GM12878 (cell line): ENCODE results near the gene CBLB. TPM values are rescaled to one million over a fixed set of nuclear protein-coding genes. Genes with fewer than 3 reads are reported as not detected.

Source experiments
- ATAC-seq: fragments of 200-7000 bp; cut with Tn5 transposase; 3 replicates; pipeline ENCODE4 v1.9.1; 2020; ENCODE audit warnings: mild to moderate bottlenecking, moderate library complexity
- BruUV-seq: library from RNA; stranded (reverse); fragments of 400-500 nt; replicated peaks from 2 replicates; lab custom pipeline; 2021; lab: Mats Ljungman, UMichigan
- CTCF ChIA-PET: fragments of 300-600 bp; sonication (Branson Sonifier 250); formaldehyde crosslinking; extraction: SDS; loops from one replicate; lab custom pipeline; 2021; ENCODE audit warnings: inconsistent platforms; lab: Yijun Ruan, JAX
- POLR2A ChIA-PET: fragments of 350-600 bp; formaldehyde crosslinking; extraction: SDS; loops from one replicate; lab custom pipeline; 2021; ENCODE audit warnings: inconsistent platforms; lab: Charles Lee
- RAD21 ChIA-PET: fragments of 300-600 bp; sonication (Branson Sonifier 250); formaldehyde crosslinking; loops from one replicate; lab custom pipeline; 2023; ENCODE audit warnings: antibody characterized with exemption; ENCODE audit not compliant: unreplicated experiment; lab: Charles Lee
- SMC1A ChIA-PET: fragments of 300-600 bp; sonication (Branson Sonifier 250); formaldehyde crosslinking; loops from one replicate; lab custom pipeline; 2023; ENCODE audit not compliant: unreplicated experiment, uncharacterized antibody; lab: Charles Lee
- DNase-seq: peaks from one replicate; pipeline ENCODE4 v3.0.0-alpha.2; 2011; ENCODE audit warnings: low read depth, low spot score
- FAIRE-seq: peaks from 3 replicates; lab custom pipeline; 2011; peaks lifted over from hg19 to GRCh38; lab: Jason Lieb, UNC
- H2AFZ ChIP-seq: 2 replicates; pipeline ENCODE4 v1.6.0; 2011; ENCODE audit warnings: low read depth, low read length, control low read depth; ENCODE audit not compliant: control insufficient read depth
- H3K27ac ChIP-seq: 2 replicates; pipeline ENCODE4 v1.5.1; 2011; ENCODE audit warnings: control low read depth; ENCODE audit not compliant: control insufficient read depth, insufficient read depth
- H3K27me3 ChIP-seq, 2 experiments: replicated peaks in 1 of 2; 2 replicates each; pipeline versions ENCODE4 v1.6.0 to v1.6.1; 2011; ENCODE audit warnings: low read length in 1 of 2; ENCODE audit not compliant: control insufficient read depth in 2 of 2, insufficient read depth in 2 of 2
- H3K36me3 ChIP-seq, 2 experiments: 2 replicates each; pipeline ENCODE4 v1.5.1; 2011; ENCODE audit warnings: low read length in 1 of 2; ENCODE audit not compliant: control insufficient read depth in 2 of 2, insufficient read depth in 2 of 2
- H3K4me1 ChIP-seq: 2 replicates; pipeline ENCODE4 v1.6.1; 2011; ENCODE audit warnings: mild to moderate bottlenecking, low read length, moderate library complexity, mixed read lengths; ENCODE audit not compliant: control insufficient read depth, insufficient read depth
- H3K4me2 ChIP-seq: 2 replicates; pipeline ENCODE4 v1.6.0; 2011; ENCODE audit warnings: control low read depth; ENCODE audit not compliant: control insufficient read depth, insufficient read depth
- H3K4me3 ChIP-seq: fragments of 200-600 bp; sonication (generic); 2 replicates; pipeline ENCODE4 v1.5.1; 2016
- H3K79me2 ChIP-seq: 2 replicates; pipeline ENCODE4 v1.6.0; 2011; ENCODE audit warnings: low read length; ENCODE audit not compliant: control insufficient read depth, insufficient read depth
- H3K9ac ChIP-seq: 2 replicates; pipeline ENCODE4 v1.8.0; 2011; ENCODE audit warnings: low read length, control low read depth, mixed read lengths; ENCODE audit not compliant: control insufficient read depth, insufficient read depth
- H3K9me3 ChIP-seq: replicated peaks from 3 replicates; pipeline ENCODE4 v1.5.1; 2011; ENCODE audit warnings: mild to moderate bottlenecking, low read length; ENCODE audit not compliant: control insufficient read depth, insufficient read depth
- H4K20me1 ChIP-seq: 2 replicates; pipeline ENCODE4 v1.6.0; 2011; ENCODE audit not compliant: control insufficient read depth, insufficient read depth
- BHLHE40 ChIP-seq, 2 experiments: fragments of 450-650 bp in 1 of 2; IDR thresholded peaks; 2 replicates each; pipeline ENCODE4 v1.6.1; 2011 to 2017; ENCODE audit warnings: low read depth in 2 of 2, borderline replicate concordance in 1 of 2, improper control_type of control experiment in 1 of 2, low read length in 1 of 2, mild to moderate bottlenecking in 1 of 2
- CEBPB ChIP-seq, 2 experiments: fragments of 150-350 bp in 1 of 2; IDR thresholded peaks; 2 replicates each; pipeline ENCODE4 v1.6.1; 2012 to 2014; ENCODE audit warnings: low read depth in 2 of 2, low read length in 2 of 2, borderline replicate concordance in 1 of 2, inconsistent platforms in 1 of 2
- FOXM1 ChIP-seq: IDR thresholded peaks from 2 replicates; pipeline ENCODE4 v1.6.1; 2012; ENCODE audit warnings: low read depth, mild to moderate bottlenecking, inconsistent platforms, low read length, moderate library complexity
- JUNB ChIP-seq: IDR thresholded peaks from 2 replicates; pipeline ENCODE4 v1.6.1; 2016; ENCODE audit warnings: antibody characterized with exemption, mild to moderate bottlenecking
- PBX3 ChIP-seq: IDR thresholded peaks from 2 replicates; pipeline ENCODE4 v1.6.1; 2011; ENCODE audit warnings: mild to moderate bottlenecking, low read depth, low read length, moderate library complexity; ENCODE audit not compliant: insufficient replicate concordance
- PKNOX1 ChIP-seq: fragments of 450-650 bp; IDR thresholded peaks from 2 replicates; pipeline ENCODE4 v1.6.1; 2016; ENCODE audit warnings: mild to moderate bottlenecking
- PML ChIP-seq: IDR thresholded peaks from 2 replicates; pipeline ENCODE4 v1.6.1; 2012; ENCODE audit warnings: low read length, inconsistent platforms
- TCF3 ChIP-seq: IDR thresholded peaks from 2 replicates; pipeline ENCODE4 v1.6.1; 2012; ENCODE audit warnings: low read depth, mild to moderate bottlenecking, low read length, borderline replicate concordance; ENCODE audit not compliant: insufficient read depth
- WGBS: methylation state at CpG from one replicate; pipeline ENCODE4 v1.1.6; 2016; ENCODE audit warnings: low lambda C conversion rate; ENCODE audit not compliant: insufficient replicate concordance, insufficient coverage; ENCODE audit errors: missing lambda C conversion rate; 5-methylcytosine and 5-hydroxymethylcytosine counted together
- in situ Hi-C: fragments of 300-500 bp; cut with MboI; formaldehyde crosslinking; loops from 9 replicates; pipeline ENCODE4 v1.14.3; 2018; ENCODE audit warnings: mixed read lengths
- intact Hi-C: fragments of 100-400 bp; cut with micrococcal nuclease; formaldehyde crosslinking; loops from one replicate; pipeline ENCODE4 v1.14.2; 2022; ENCODE audit not compliant: unreplicated experiment
- polyA plus RNA-seq, 11 experiments: library from polyadenylated mRNA; depleted of rRNA in 4 of 11; unstranded in 6 of 11; stranded (reverse) in 5 of 11; fragments of >200 nt; fragmentation: Nextera tagmentation in 4 of 11; fragmentation: Illumina TruSeq in 1 of 11; extraction: Ambion mirVana in 4 of 11; extraction: Trizol in 1 of 11; gene quantifications; 1 replicate in 1 of 11; 2 replicates in 10 of 11; pipeline versions ENCODE4 v1.2.1 to v1.2.3, GENCODE V29; 2011 to 2016; ENCODE audit warnings: inconsistent platforms in 2 of 11, missing spikeins in 2 of 11, low read depth in 1 of 11
- total RNA-seq, 4 experiments: library from RNA; depleted of rRNA in 3 of 4; stranded (reverse); fragments of >200 nt in 3 of 4; fragmentation: Illumina TruSeq in 1 of 4; extraction: Trizol in 1 of 4; gene quantifications; 2 replicates each; pipeline versions ENCODE4 v1.2.1 to v1.2.3, GENCODE V29; 2013 to 2021

Gene CBLB
- total and polyA plus RNA-seq, 10 of the 15 experiments (the other 5 are each of a cell fraction or from before 2014, with no cell fraction given) = 17.2 to 107 (median 41.9) TPM

- TF ChIP-seq TCF3 (no peak), CEBPB (IDR thresholded peaks at IDR 0.05; ENCODE audit: borderline replicate concordance in 1 of 2, low read depth in 2 of 2, low read length in 2 of 2) (peak in 1 of 2 experiments; percentile 72; a peak in 1 of 4 replicates), FOXM1 (peak; percentile 81; the same call in 1 of the 2 replicates), PML (peak; percentile 57; the same call in 1 of the 2 replicates)
Observed at GRCh38 chr3:105774444-105775180, 94.2 kb downstream of the CBLB start (continued).

GRCh38 chr3:105773291-105773690, 95.5 kb downstream of the CBLB start:
- WGBS = 98% methylated on average over 5 of the region's 5 CpGs
- in situ Hi-C loops = no loop called here
- TF ChIP-seq PBX3 (peak; percentile 24), PKNOX1 (peak; percentile 77), BHLHE40 (IDR thresholded peaks at IDR 0.05; ENCODE audit: borderline replicate concordance in 1 of 2, low read depth in 2 of 2, low read length in 1 of 2) (peak in 1 of 2 experiments; percentile 52; a peak in 2 of 4 replicates), TCF3 (no peak), JUNB (peak; percentile 71)
- TF ChIP-seq, all 136 proteins: peak for 4
- H4K20me1 ChIP-seq = no peaks in the 10 kb centered on the region; the same call in 1 of the 2 replicates
- H3K79me2 ChIP-seq = peaks cover 19% of the 10 kb centered on the region
- FAIRE-seq = no peak
- H3K27ac ChIP-seq = no peak overlapping the region
- BruUV-seq = no TSS peak
- H3K4me2 ChIP-seq = no peak overlapping the region
- POLR2A ChIA-PET = interaction anchor here (0.6 kb wide), 2 partner anchors 50 to 911 kb away, joined by 3 to 5 read pairs; no protein-coding TSS in a partner anchor
- no peak overlapping the region for H3K4me3 ChIP-seq
- CTCF ChIA-PET = interaction anchor here (1.5 kb wide), 1 partner anchor 22 kb away, joined by 3 read pairs; no protein-coding TSS in a partner anchor
- DNase-seq = no peak
- intact Hi-C loops = no loop called here
- H3K9me3 ChIP-seq = no peaks in the 10 kb centered on the region; the same call in 1 of the 3 replicates
- peak; percentile 64 for ATAC-seq
- no peak overlapping the region for H3K9ac ChIP-seq
- H2AFZ ChIP-seq = no peak overlapping the region
- RAD21 ChIA-PET = interaction anchor here (0.9 kb wide), 1 partner anchor 482 kb away, joined by 3 read pairs; no protein-coding TSS in a partner anchor
- H3K27me3 ChIP-seq = no peaks in the 10 kb centered on the region
- H3K4me1 ChIP-seq = peaks cover 9% of the 10 kb centered on the region; the same call in 1 of the 2 replicates
- H3K36me3 ChIP-seq = peaks cover 0 to 4% of the 10 kb centered on the region in 2 experiments; a peak in 3 of 4 replicates
- SMC1A ChIA-PET = interaction anchor here (0.7 to 2.1 kb wide), 6 partner anchors 14 to 43 kb away, joined by 3 to 6 read pairs (median 4); no protein-coding TSS in a partner anchor
